ENCODE measurements around the gene FRYL. TPM values are rescaled to one million over a fixed set of nuclear protein-coding genes. Genes with fewer than 3 reads are reported as not detected.

FRYL gene
- total and polyA plus RNA-seq, 2 of the 8 experiments (the other 6 are each of a cell fraction or from before 2014, with no cell fraction given), result 8.0 to 36.5 TPM

GRCh38 chr4:48816971-48817370, 36.9 kb upstream of the FRYL start:
- Histone ChIP-seq H3K4ac (replicated peaks; ENCODE audit: insufficient read length, low read depth, low read length) (no peak overlapping the region), H2BK12ac (ENCODE audit: low read depth, low read length) (no peak overlapping the region), H3K14ac (ENCODE audit: insufficient read length) (no peak overlapping the region), H4K8ac (ENCODE audit: extremely low read depth, insufficient read depth, low read length) (no peak overlapping the region), H3K79me1 (ENCODE audit: low read depth, low read length) (no peaks in the 10 kb centered on the region), H3K23me2 (ENCODE audit: low read depth, low read length) (no peaks in the 10 kb centered on the region), H2BK120ac (replicated peaks; ENCODE audit: low read depth, low read length) (no peak overlapping the region), H4K91ac (replicated peaks; ENCODE audit: insufficient read length, low read length) (no peak overlapping the region), H2BK5ac (ENCODE audit: low read depth, low read length) (no peak overlapping the region), H3K9ac (replicated peaks in 1 of 4; ENCODE audit: extremely low read depth in 1 of 4, low read depth in 3 of 4, low read length in 3 of 4) (no peak overlapping the region), H2AK5ac (ENCODE audit: low read depth, low read length) (no peak overlapping the region), H3K4me1 (replicated peaks in 1 of 4; ENCODE audit: control insufficient read depth in 3 of 4, insufficient read depth in 4 of 4, low read length in 3 of 4) (no peaks in the 10 kb centered on the region; a peak in 2 of 7 replicates), H3K4me3 (ENCODE audit: extremely low read depth in 1 of 4, insufficient read depth in 2 of 4, low read depth in 3 of 4, low read length in 4 of 4) (no peak overlapping the region), H4K5ac (ENCODE audit: insufficient read length, low read depth, low read length) (no peak overlapping the region), H3K36me3 (ENCODE audit: control insufficient read depth in 2 of 4, insufficient read depth in 4 of 4, low read length in 3 of 4) (no peaks in the 10 kb centered on the region), H4K20me1 (replicated peaks in 1 of 2; ENCODE audit: control insufficient read depth in 1 of 2, insufficient read depth in 2 of 2, low read length in 2 of 2) (no peaks in the 10 kb centered on the region), H2BK20ac (ENCODE audit: low read length) (no peak overlapping the region), H3K4me2 (ENCODE audit: insufficient read depth in 1 of 2, low read depth in 2 of 2, low read length in 2 of 2) (no peak overlapping the region), H2BK15ac (ENCODE audit: low read length) (no peak overlapping the region), H3K23ac (ENCODE audit: insufficient read length) (no peak overlapping the region), H2AFZ (ENCODE audit: low read length) (no peak overlapping the region; the same call in 1 of the 2 replicates), H3K27ac (ENCODE audit: low read depth, low read length) (no peak overlapping the region), H3K79me2 (ENCODE audit: control insufficient read depth in 1 of 2, insufficient read depth in 2 of 2, low read length in 2 of 2) (no peaks in the 10 kb centered on the region), H3K27me3 (replicated peaks in 1 of 4; ENCODE audit: control insufficient read depth in 3 of 4, extremely low read depth in 1 of 4, insufficient read depth in 3 of 4, low read length in 3 of 4) (no peaks in the 10 kb centered on the region), H3K9me3 (ENCODE audit: insufficient read depth in 2 of 2, low read depth in 1 of 2, low read length in 1 of 2) (no peaks in the 10 kb centered on the region), H3K56ac (replicated peaks; ENCODE audit: insufficient read length, low read depth, low read length) (no peak overlapping the region), H3K18ac (ENCODE audit: extremely low read depth, low read length) (no peak overlapping the region; the same call in 1 of the 2 replicates)
- no peak for FAIRE-seq
- no peak for DNase-seq (ENCODE audit: low read depth in 1 of 2, low spot score in 2 of 2)
- ChIA-PET POLR2A (ENCODE audit: partially characterized antibody) (interaction anchor here (1.9 kb wide), 1 partner anchor 11 kb away, joined by 6 read pairs; no protein-coding TSS in a partner anchor), CTCF (ENCODE audit: partially characterized antibody) (interaction anchor here (1.4 kb wide), 1 partner anchor 49 kb away, joined by 3 read pairs; no protein-coding TSS in a partner anchor)
- WGBS, 2 experiments (ENCODE audit: extremely low coverage in 1 of 2, insufficient coverage in 1 of 2, insufficient read length in 1 of 2, insufficient replicate concordance in 2 of 2, low coverage in 1 of 2, low lambda C conversion rate in 2 of 2, missing lambda C conversion rate in 1 of 2), result 93% methylated on average over 6 of the region's 6 CpGs; no CpG with 5 or more reads in 1 of the 2 experiments
- TF ChIP-seq BACH1 (IDR thresholded peaks at IDR 0.05; ENCODE audit: low read length) (no peak), RXRA (IDR thresholded peaks at IDR 0.05; ENCODE audit: insufficient read depth, low read depth, low read length) (no peak), CBX8 (IDR thresholded peaks at IDR 0.05; ENCODE audit: borderline replicate concordance, low read depth, low read length) (no peak), EZH2 (IDR thresholded peaks at IDR 0.05; ENCODE audit: low read depth, low read length, severe bottlenecking) (no peak), EP300 (IDR thresholded peaks at IDR 0.05; ENCODE audit: borderline replicate concordance in 1 of 2, low read depth in 2 of 2, low read length in 2 of 2) (no peak), CHD1 (IDR thresholded peaks at IDR 0.05; ENCODE audit: low read depth, low read length) (no peak), SUZ12 (IDR thresholded peaks at IDR 0.05; ENCODE audit: low read length) (no peak), CEBPB (IDR thresholded peaks at IDR 0.05; ENCODE audit: low read depth, low read length) (no peak), MAFK (IDR thresholded peaks at IDR 0.05; ENCODE audit: low read depth, low read length) (no peak)

All from H1 (cell line).